ENCODE data around the gene CCDC152.
"Not testable (repeated sequence)": the region's sequence is repeated elsewhere in the genome, so short reads cannot be mapped to it uniquely, and the experiment has no call there.

Gene CCDC152

GRCh38 chr5:42816546-42816945, 59.9 kb downstream of the CCDC152 start:
- not testable (repeated sequence) for DNase-seq

- DNase-seq = no peak
These were observed 63.1 kb downstream of the CCDC152 start for GRCh38 chr5:42819745-42820144.

- no peak for DNase-seq
These were observed 65.9 kb downstream of the CCDC152 start for GRCh38 chr5:42822548-42822947.

- DNase-seq = no peak
These were observed 67.8 kb downstream of the CCDC152 start for GRCh38 chr5:42824347-42824976.

- no peak for DNase-seq
These were observed 69.0 kb downstream of the CCDC152 start for GRCh38 chr5:42825422-42826148.

- no peak for DNase-seq
These were observed 70.3 kb downstream of the CCDC152 start for GRCh38 chr5:42826757-42827515.

GRCh38 chr5:42828671-42829070, 72.1 kb downstream of the CCDC152 start:
- DNase-seq = no peak

GRCh38 chr5:42830924-42831323, 74.3 kb downstream of the CCDC152 start:
- no peak for DNase-seq

- DNase-seq = no peak
These were observed 75.4 kb downstream of the CCDC152 start for GRCh38 chr5:42832060-42832459.

GRCh38 chr5:42836070-42836769, 79.6 kb downstream of the CCDC152 start:
- DNase-seq = no peak

GRCh38 chr5:42837601-42838000, 81.0 kb downstream of the CCDC152 start:
- no peak for DNase-seq

- DNase-seq = no peak
These were observed 82.6 kb downstream of the CCDC152 start for GRCh38 chr5:42839196-42839595.

- no peak for DNase-seq
These were observed 83.7 kb downstream of the CCDC152 start for GRCh38 chr5:42840269-42840668.

GRCh38 chr5:42840842-42841567, 84.4 kb downstream of the CCDC152 start:
- DNase-seq = no peak

GRCh38 chr5:42842921-42843641, 86.5 kb downstream of the CCDC152 start:
- no peak for DNase-seq

- DNase-seq = no peak
These were observed 87.2 kb downstream of the CCDC152 start for GRCh38 chr5:42843675-42844292.

- not testable (repeated sequence) for DNase-seq
These were observed 87.8 kb downstream of the CCDC152 start for GRCh38 chr5:42844408-42844807.

- DNase-seq = no peak
These were observed 91.9 kb downstream of the CCDC152 start for GRCh38 chr5:42848545-42848944.

GRCh38 chr5:42851481-42851880, 94.9 kb downstream of the CCDC152 start:
- DNase-seq = no peak

Data from CD4-positive, alpha-beta T cell treated with Interleukin-21 for 1 hour (primary cell).